ENCODE data around the gene KRTAP20-1.

KRTAP20-1 gene

GRCh38 chr21:30616125-30616524, at the start of gene KRTAP20-1:
Gene KRTAP20-1, plus strand, starts transcription at chr21:30616425. Its CDS starts 30 bp downstream, at chr21:30616455.
- no peak for DNase-seq (ENCODE audit: low spot score)

GRCh38 chr21:30567617-30568016, 48.6 kb upstream of the KRTAP20-1 start:
- no peak for DNase-seq (ENCODE audit: low spot score)

GRCh38 chr21:30577766-30578165, 38.5 kb upstream of the KRTAP20-1 start:
- DNase-seq (ENCODE audit: low spot score): no peak

- no peak for DNase-seq (ENCODE audit: low spot score)
Observed at GRCh38 chr21:30579346-30579745, 36.9 kb upstream of the KRTAP20-1 start.

- no peak for DNase-seq (ENCODE audit: low spot score)
Observed at GRCh38 chr21:30580132-30580531, 36.1 kb upstream of the KRTAP20-1 start.

- peak; percentile 79 for DNase-seq (ENCODE audit: low spot score)
Observed at GRCh38 chr21:30582870-30583269, 33.4 kb upstream of the KRTAP20-1 start.

- no peak for DNase-seq (ENCODE audit: low spot score)
Observed at GRCh38 chr21:30590297-30590696, 25.9 kb upstream of the KRTAP20-1 start, which contains the start of gene KRTAP22-2. Gene KRTAP22-2, minus strand, starts transcription at chr21:30590397.

GRCh38 chr21:30592140-30592539, 24.1 kb upstream of the KRTAP20-1 start, which contains the start of gene KRTAP6-3:
Gene KRTAP6-3, plus strand, starts transcription at chr21:30592440. Its CDS starts 6 bp downstream, at chr21:30592446.
- no peak for DNase-seq (ENCODE audit: low spot score)

- DNase-seq (ENCODE audit: low spot score): no peak
Observed at GRCh38 chr21:30598802-30599201, 17.4 kb upstream of the KRTAP20-1 start, which contains the start of gene KRTAP6-2. Gene KRTAP6-2, minus strand, starts transcription at chr21:30598902. Its CDS starts 28 bp downstream, at chr21:30598874.

GRCh38 chr21:30600787-30601186, 15.4 kb upstream of the KRTAP20-1 start, which contains the start of gene KRTAP22-1:
Gene KRTAP22-1, plus strand, starts transcription at chr21:30601087.
- DNase-seq (ENCODE audit: low spot score): no peak

- no peak for DNase-seq (ENCODE audit: low spot score)
Observed at GRCh38 chr21:30605968-30606367, 10.3 kb upstream of the KRTAP20-1 start.

- DNase-seq (ENCODE audit: low spot score): no peak
Observed at GRCh38 chr21:30612132-30612531, 4.1 kb upstream of the KRTAP20-1 start.

GRCh38 chr21:30613836-30614235, 2.4 kb upstream of the KRTAP20-1 start, which contains the start of gene KRTAP6-1:
Gene KRTAP6-1, minus strand, starts transcription at chr21:30613930. Its CDS starts 26 bp downstream, at chr21:30613904.
- DNase-seq (ENCODE audit: low spot score): peak; percentile 52

- DNase-seq (ENCODE audit: low spot score): no peak
Observed at GRCh38 chr21:30615199-30615598, 1.0 kb upstream of the KRTAP20-1 start.

- no peak for DNase-seq (ENCODE audit: low spot score)
Observed at GRCh38 chr21:30620080-30620479, 3.9 kb downstream of the KRTAP20-1 start.

- no peak for DNase-seq (ENCODE audit: low spot score)
Observed at GRCh38 chr21:30620522-30620921, 4.3 kb downstream of the KRTAP20-1 start, which contains the start of gene KRTAP20-4. Gene KRTAP20-4, plus strand, starts transcription at chr21:30620627.

- DNase-seq (ENCODE audit: low spot score): no peak
Observed at GRCh38 chr21:30623362-30623761, 7.1 kb downstream of the KRTAP20-1 start.

- DNase-seq (ENCODE audit: low spot score): no peak
Observed at GRCh38 chr21:30625449-30626165, 9.4 kb downstream of the KRTAP20-1 start.

- DNase-seq (ENCODE audit: low spot score): no peak
Observed at GRCh38 chr21:30628109-30628508, 11.9 kb downstream of the KRTAP20-1 start.

GRCh38 chr21:30629200-30629599, 13.0 kb downstream of the KRTAP20-1 start:
- DNase-seq (ENCODE audit: low spot score): no peak

GRCh38 chr21:30634906-30635305, 18.7 kb downstream of the KRTAP20-1 start, which contains the start of gene KRTAP20-2:
Gene KRTAP20-2, plus strand, starts transcription at chr21:30635206. Its CDS starts 58 bp downstream, at chr21:30635264.
- no peak for DNase-seq (ENCODE audit: low spot score)

- DNase-seq (ENCODE audit: low spot score): no peak
Observed at GRCh38 chr21:30638686-30639085, 22.5 kb downstream of the KRTAP20-1 start.

GRCh38 chr21:30642564-30642963, 26.3 kb downstream of the KRTAP20-1 start, which contains the start of gene KRTAP20-3:
Gene KRTAP20-3, plus strand, starts transcription at chr21:30642864.
- DNase-seq (ENCODE audit: low spot score): no peak
